DMS 273 treated with DMSO at 0.1 percent for 48 hours (cell line): ENCODE data around the gene TRIM17.

Experiments used
- DNase-seq: peaks from one replicate; lab custom pipeline; 2025; lab: John Stamatoyannopoulos, UW

The TRIM17 gene

GRCh38 chr1:228378873-228379460 is 37.7 kb downstream of the TRIM17 start:
- no peak for DNase-seq

- no peak for DNase-seq
Measured at GRCh38 chr1:228378090-228378872, 38.4 kb downstream of the TRIM17 start.

- DNase-seq: no peak
Measured at GRCh38 chr1:228377664-228378089, 39.0 kb downstream of the TRIM17 start.

GRCh38 chr1:228376651-228377631 is 39.7 kb downstream of the TRIM17 start:
- DNase-seq: no peak

- no peak for DNase-seq
Measured at GRCh38 chr1:228376262-228376628, 40.4 kb downstream of the TRIM17 start.

- no peak for DNase-seq
Measured at GRCh38 chr1:228375578-228376261, 40.9 kb downstream of the TRIM17 start.

- no peak for DNase-seq
Measured at GRCh38 chr1:228374711-228375577, 41.7 kb downstream of the TRIM17 start.

- no peak for DNase-seq
Measured at GRCh38 chr1:228373681-228374571, 42.7 kb downstream of the TRIM17 start.

GRCh38 chr1:228373004-228373680 is 43.5 kb downstream of the TRIM17 start:
- no peak for DNase-seq

- no peak for DNase-seq
Measured at GRCh38 chr1:228372183-228373003, 44.3 kb downstream of the TRIM17 start.

- no peak for DNase-seq
Measured at GRCh38 chr1:228371741-228372182, 44.9 kb downstream of the TRIM17 start.

GRCh38 chr1:228370941-228371740 is 45.5 kb downstream of the TRIM17 start:
- no peak for DNase-seq

- no peak for DNase-seq
Measured at GRCh38 chr1:228370439-228370940, 46.2 kb downstream of the TRIM17 start.

- no peak for DNase-seq
Measured at GRCh38 chr1:228369608-228370438, 46.8 kb downstream of the TRIM17 start.

GRCh38 chr1:228368801-228369607 is 47.7 kb downstream of the TRIM17 start:
- DNase-seq: no peak
